Loucy (cell line): ENCODE measurements around the gene FOXC2.

Experiments used
- EZH2phosphoT487 ChIP-seq: fragments of 200-600 bp; IDR thresholded peaks from 2 replicates; pipeline ENCODE4 v1.6.1; 2018; ENCODE audit warnings: antibody characterized with exemption, mild to moderate bottlenecking, moderate library complexity, borderline replicate concordance
- TF ChIP-seq, protein P1 (sequence below): fragments of 200-600 bp; sonication (generic); conservative IDR thresholded peaks from 2 replicates; pipeline ENCODE4 v1.5.1; 2014; ENCODE audit warnings: mild to moderate bottlenecking, antibody characterized with exemption, low read length

DNA sequence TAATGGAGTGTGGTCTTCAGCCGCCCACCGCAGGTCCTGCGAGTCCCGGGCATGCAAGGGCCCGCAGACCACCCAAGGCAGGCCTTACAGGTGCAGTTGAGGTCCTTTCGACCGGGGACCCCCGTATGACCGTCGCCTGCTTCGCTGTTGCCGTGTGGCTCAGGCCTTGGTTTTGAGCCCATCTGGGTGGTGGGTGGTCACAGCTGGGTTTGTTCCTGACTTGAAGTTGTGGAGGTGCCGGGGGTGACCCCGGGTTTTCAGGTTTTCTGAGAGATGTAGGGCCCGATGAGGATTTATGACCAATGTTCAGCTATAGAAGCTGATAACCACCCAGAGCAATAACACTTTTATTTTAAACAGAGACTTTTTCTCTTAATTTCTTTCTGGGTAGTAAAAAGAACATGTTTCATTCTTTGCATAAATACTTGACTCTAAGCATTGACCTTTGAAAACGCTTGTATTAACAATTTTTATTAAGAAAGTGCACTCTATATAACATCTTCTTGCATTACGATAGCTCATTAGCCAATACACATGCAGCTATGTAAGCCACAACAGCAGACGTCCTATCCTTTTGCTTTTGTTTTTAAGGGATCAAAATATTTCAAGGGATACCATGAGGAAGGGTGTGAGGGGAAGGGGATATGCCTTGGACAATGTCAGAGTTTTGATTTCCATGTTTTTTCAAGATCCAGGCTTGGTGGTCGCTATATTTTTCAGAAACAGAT, 13.6 kb downstream of the FOXC2 start:
- TF ChIP-seq, protein P1, sequence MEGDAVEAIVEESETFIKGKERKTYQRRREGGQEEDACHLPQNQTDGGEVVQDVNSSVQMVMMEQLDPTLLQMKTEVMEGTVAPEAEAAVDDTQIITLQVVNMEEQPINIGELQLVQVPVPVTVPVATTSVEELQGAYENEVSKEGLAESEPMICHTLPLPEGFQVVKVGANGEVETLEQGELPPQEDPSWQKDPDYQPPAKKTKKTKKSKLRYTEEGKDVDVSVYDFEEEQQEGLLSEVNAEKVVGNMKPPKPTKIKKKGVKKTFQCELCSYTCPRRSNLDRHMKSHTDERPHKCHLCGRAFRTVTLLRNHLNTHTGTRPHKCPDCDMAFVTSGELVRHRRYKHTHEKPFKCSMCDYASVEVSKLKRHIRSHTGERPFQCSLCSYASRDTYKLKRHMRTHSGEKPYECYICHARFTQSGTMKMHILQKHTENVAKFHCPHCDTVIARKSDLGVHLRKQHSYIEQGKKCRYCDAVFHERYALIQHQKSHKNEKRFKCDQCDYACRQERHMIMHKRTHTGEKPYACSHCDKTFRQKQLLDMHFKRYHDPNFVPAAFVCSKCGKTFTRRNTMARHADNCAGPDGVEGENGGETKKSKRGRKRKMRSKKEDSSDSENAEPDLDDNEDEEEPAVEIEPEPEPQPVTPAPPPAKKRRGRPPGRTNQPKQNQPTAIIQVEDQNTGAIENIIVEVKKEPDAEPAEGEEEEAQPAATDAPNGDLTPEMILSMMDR = no peak
- no peak for TF ChIP-seq EZH2phosphoT487
